Parathyroid adenoma (tissue), 2 donors: Measurements from ENCODE around the gene ZNF778.

Source experiments
- H2AFZ ChIP-seq: fragments of 300-600 bp; sonication (generic); one replicate; pipeline ENCODE4 v1.7.0; 2017; ENCODE audit warnings: antibody characterized with exemption, mild to moderate bottlenecking
- H3K27ac ChIP-seq: fragments of 300-600 bp; sonication (generic); one replicate; pipeline ENCODE4 v1.7.0; 2017
- H3K27me3 ChIP-seq: fragments of 300-600 bp; sonication (generic); one replicate; pipeline ENCODE4 v1.7.0; 2017; ENCODE audit warnings: low read length; ENCODE audit not compliant: control insufficient read depth, insufficient read depth
- H3K36me3 ChIP-seq: fragments of 300-600 bp; sonication (generic); one replicate; pipeline ENCODE4 v1.7.0; 2017; ENCODE audit warnings: low read length; ENCODE audit not compliant: control insufficient read depth, insufficient read depth
- H3K4me1 ChIP-seq: fragments of 300-600 bp; sonication (generic); one replicate; pipeline ENCODE4 v1.7.0; 2017; ENCODE audit warnings: control low read depth
- H3K4me2 ChIP-seq: fragments of 300-600 bp; sonication (generic); one replicate; pipeline ENCODE4 v1.7.0; 2017; ENCODE audit warnings: low read length
- H3K4me3 ChIP-seq: fragments of 300-600 bp; sonication (generic); one replicate; pipeline ENCODE4 v1.7.0; 2017; ENCODE audit warnings: low read depth, low read length
- H3K79me2 ChIP-seq: fragments of 300-600 bp; sonication (generic); one replicate; pipeline ENCODE4 v1.7.0; 2017; ENCODE audit warnings: control low read depth
- H3K9ac ChIP-seq: fragments of 300-600 bp; sonication (generic); one replicate; pipeline ENCODE4 v1.7.0; 2017; ENCODE audit warnings: mild to moderate bottlenecking
- H3K9me3 ChIP-seq: fragments of 300-600 bp; sonication (generic); one replicate; pipeline ENCODE4 v1.7.0; 2017; ENCODE audit warnings: low read length; ENCODE audit not compliant: control insufficient read depth
- CTCF ChIP-seq: fragments of 300-600 bp; sonication (generic); IDR thresholded peaks from one replicate; pipeline ENCODE4 v1.7.0; 2017; ENCODE audit warnings: antibody characterized with exemption, mild to moderate bottlenecking
- donor health status: primary hyperparathyroidism.

Gene ZNF778

DNA sequence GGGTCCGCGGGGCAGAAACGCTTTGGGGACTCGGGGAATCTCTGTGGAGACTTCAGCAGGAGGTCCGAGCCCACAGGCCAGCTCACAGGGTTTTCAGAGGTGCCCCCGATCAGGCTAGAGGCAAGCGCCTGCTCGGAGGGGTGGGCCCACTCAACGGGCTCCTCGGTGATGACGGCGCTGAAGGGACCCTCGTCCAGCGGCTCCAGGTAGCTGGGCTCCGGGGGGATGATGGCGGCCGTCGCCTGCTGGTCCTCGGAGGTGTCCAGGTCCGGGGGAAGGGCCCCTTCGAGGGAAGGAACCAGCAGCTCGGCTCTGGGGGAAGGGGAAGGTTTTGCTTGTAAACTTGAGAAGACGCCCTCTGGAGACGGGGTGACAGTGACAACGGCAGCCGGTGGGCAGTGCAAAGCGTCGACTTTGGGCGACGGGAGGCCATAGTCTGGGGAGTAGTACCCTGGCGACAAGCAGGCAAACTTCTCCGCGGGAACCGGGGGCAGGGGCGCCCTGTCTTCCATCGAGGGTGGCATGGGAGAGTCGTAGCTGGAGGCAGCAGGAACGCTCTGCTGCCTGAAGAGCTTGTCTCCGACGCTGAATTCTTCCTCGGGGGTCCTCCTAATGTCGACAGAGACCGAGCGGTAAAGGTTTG, 63.2 kb downstream of the ZNF778 start:
- no peaks in the 10 kb centered on the region for H3K36me3 ChIP-seq

DNA sequence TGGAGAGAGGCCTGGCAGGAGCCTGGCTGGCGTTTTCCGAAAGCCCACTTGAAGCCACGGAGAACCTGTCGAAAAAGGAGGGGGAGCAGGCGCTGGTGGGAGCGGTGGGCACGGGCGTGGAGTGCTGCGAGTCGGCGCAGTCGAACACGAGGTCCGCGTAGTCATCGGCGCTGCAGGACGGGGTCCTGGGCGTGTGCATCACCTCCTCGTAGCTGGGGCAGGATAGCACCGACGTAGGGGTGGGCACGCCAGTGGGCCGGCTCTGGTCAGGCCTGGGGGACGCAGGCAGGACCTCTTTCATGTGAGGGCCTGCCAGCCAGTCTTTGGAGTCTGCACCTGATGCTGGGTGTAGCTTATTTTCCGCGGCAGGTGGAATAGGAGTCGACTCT, 63.7 kb downstream of the ZNF778 start:
- Histone ChIP-seq H3K9ac (no peak overlapping the region), H2AFZ (no peak overlapping the region), H3K36me3 (no peaks in the 10 kb centered on the region), H3K4me2 (no peak overlapping the region), H3K4me1 (no peaks in the 10 kb centered on the region), H3K27ac (no peak overlapping the region), H3K4me3 (no peak overlapping the region), H3K27me3 (no peaks in the 10 kb centered on the region), H3K9me3 (no peaks in the 10 kb centered on the region), H3K79me2 (peaks cover 2% of the 10 kb centered on the region)
- TF ChIP-seq CTCF: no peak

More for the DNA sequence above, 63.2 kb downstream of the ZNF778 start:
- H3K9ac ChIP-seq: no peak overlapping the region
- no peak overlapping the region for H3K27ac ChIP-seq
- no peak for TF ChIP-seq CTCF
- H2AFZ ChIP-seq: no peak overlapping the region
- no peaks in the 10 kb centered on the region for H3K79me2 ChIP-seq
- no peak overlapping the region for H3K4me3 ChIP-seq
- H3K4me1 ChIP-seq: no peaks in the 10 kb centered on the region
- no peaks in the 10 kb centered on the region for H3K9me3 ChIP-seq
- no peaks in the 10 kb centered on the region for H3K27me3 ChIP-seq
- no peak overlapping the region for H3K4me2 ChIP-seq

GRCh38 chr16:89281829-89282228, 64.3 kb downstream of the ZNF778 start:
- Histone ChIP-seq H3K4me3 (no peak overlapping the region), H3K36me3 (no peaks in the 10 kb centered on the region)

GRCh38 chr16:89282523-89282922, 65.0 kb downstream of the ZNF778 start:
- H3K4me3 ChIP-seq: no peak overlapping the region
- H3K27ac ChIP-seq: no peak overlapping the region
- peaks cover 2% of the 10 kb centered on the region for H3K79me2 ChIP-seq
- H3K4me2 ChIP-seq: no peak overlapping the region
- H3K9me3 ChIP-seq: no peaks in the 10 kb centered on the region
- H3K4me1 ChIP-seq: no peaks in the 10 kb centered on the region
- no peak for TF ChIP-seq CTCF
- H3K27me3 ChIP-seq: no peaks in the 10 kb centered on the region
- H3K36me3 ChIP-seq: no peaks in the 10 kb centered on the region
- no peak overlapping the region for H3K9ac ChIP-seq
- no peak overlapping the region for H2AFZ ChIP-seq

More at GRCh38 chr16:89281829-89282228, 64.3 kb downstream of the ZNF778 start:
- H3K27me3 ChIP-seq: no peaks in the 10 kb centered on the region
- peaks cover 2% of the 10 kb centered on the region for H3K79me2 ChIP-seq
- H3K4me2 ChIP-seq: no peak overlapping the region
- no peaks in the 10 kb centered on the region for H3K9me3 ChIP-seq
- no peak overlapping the region for H3K9ac ChIP-seq
- H2AFZ ChIP-seq: no peak overlapping the region
- TF ChIP-seq CTCF: no peak
- no peak overlapping the region for H3K27ac ChIP-seq
- no peaks in the 10 kb centered on the region for H3K4me1 ChIP-seq

GRCh38 chr16:89283449-89283848, 65.9 kb downstream of the ZNF778 start:
- Histone ChIP-seq H2AFZ (no peak overlapping the region), H3K27me3 (no peaks in the 10 kb centered on the region), H3K79me2 (peaks cover 2% of the 10 kb centered on the region), H3K4me1 (no peaks in the 10 kb centered on the region), H3K36me3 (no peaks in the 10 kb centered on the region), H3K9ac (no peak overlapping the region), H3K9me3 (no peaks in the 10 kb centered on the region), H3K4me2 (no peak overlapping the region), H3K4me3 (no peak overlapping the region), H3K27ac (no peak overlapping the region)
- no peak for TF ChIP-seq CTCF
